Measurements from ENCODE around the gene TRNAU1AP. TPM values are rescaled to one million over a fixed set of nuclear protein-coding genes. Genes with fewer than 3 reads are reported as not detected.

The TRNAU1AP gene
- 39.8 TPM for total RNA-seq (ENCODE audit: unreplicated experiment)
- long read RNA-seq, transcript TRNAU1AP-201 (9 exons, 1,799 nt), result major isoform, 16 of 23 reads
- long read RNA-seq, partial matches to known transcripts, result 4 of 23 reads
- long read RNA-seq, other reads (novel, unspliced or antisense), result 3 of 23 reads

GRCh38 chr1:28552758-28553663 lies at the start of gene TRNAU1AP:
TSS of gene TRNAU1AP (plus strand) at chr1:28553085. CDS start at chr1:28553111, 26 bp downstream.
- Mint-ChIP-seq H3K36me3 (ENCODE audit: unreplicated experiment) (no peaks in the 10 kb centered on the region), H3K27ac (ENCODE audit: unreplicated experiment) (peak within 1 kb of the TSS; percentile 95), H3K27me3 (ENCODE audit: unreplicated experiment) (no peaks in the 10 kb centered on the region), H3K4me3 (ENCODE audit: unreplicated experiment) (peak within 1 kb of the TSS; percentile 98), H3K9me3 (ENCODE audit: unreplicated experiment) (no peaks in the 10 kb centered on the region), H3K4me1 (ENCODE audit: low read depth, unreplicated experiment) (no peaks in the 10 kb centered on the region)
- TF ChIP-seq CTCF (IDR thresholded peaks at IDR 0.05; ENCODE audit: partially characterized antibody, unreplicated experiment), result no peak
- peak; percentile 97 for DNase-seq

- no peak overlapping the region for H3K27ac Mint-ChIP-seq (ENCODE audit: unreplicated experiment)
- no peaks in the 10 kb centered on the region for H3K4me1 Mint-ChIP-seq (ENCODE audit: low read depth, unreplicated experiment)
- TF ChIP-seq CTCF (IDR thresholded peaks at IDR 0.05; ENCODE audit: partially characterized antibody, unreplicated experiment), result no peak
- H3K27me3 Mint-ChIP-seq (ENCODE audit: unreplicated experiment), result peaks cover 4% of the 10 kb centered on the region
- H3K36me3 Mint-ChIP-seq (ENCODE audit: unreplicated experiment), result no peaks in the 10 kb centered on the region
- DNase-seq, result no peak
- H3K4me3 Mint-ChIP-seq (ENCODE audit: unreplicated experiment), result no peak overlapping the region
- peaks cover 1% of the 10 kb centered on the region for H3K9me3 Mint-ChIP-seq (ENCODE audit: unreplicated experiment)
Observed at GRCh38 chr1:28503117-28503516, 49.8 kb upstream of the TRNAU1AP start.

GRCh38 chr1:28505406-28506187 lies 47.3 kb upstream of the TRNAU1AP start, which contains the start of gene RCC1:
TSS of gene RCC1 (plus strand) at chr1:28506043. CDS start at chr1:28529867, 23,824 bp downstream.
- DNase-seq, result peak; percentile 96
- Mint-ChIP-seq H3K9me3 (ENCODE audit: unreplicated experiment) (peaks cover 3% of the 10 kb centered on the region), H3K36me3 (ENCODE audit: unreplicated experiment) (no peaks in the 10 kb centered on the region), H3K4me3 (ENCODE audit: unreplicated experiment) (peak within 1 kb of the TSS; percentile 96), H3K27me3 (ENCODE audit: unreplicated experiment) (peaks cover 4% of the 10 kb centered on the region), H3K27ac (ENCODE audit: unreplicated experiment) (peak within 1 kb of the TSS; percentile 90), H3K4me1 (ENCODE audit: low read depth, unreplicated experiment) (peaks cover 6% of the 10 kb centered on the region)
- no peak for TF ChIP-seq CTCF (IDR thresholded peaks at IDR 0.05; ENCODE audit: partially characterized antibody, unreplicated experiment)

GRCh38 chr1:28506907-28507246 lies 46.0 kb upstream of the TRNAU1AP start:
- peaks cover 4% of the 10 kb centered on the region for H3K27me3 Mint-ChIP-seq (ENCODE audit: unreplicated experiment)
- H3K36me3 Mint-ChIP-seq (ENCODE audit: unreplicated experiment), result no peaks in the 10 kb centered on the region
- peaks cover 6% of the 10 kb centered on the region for H3K4me1 Mint-ChIP-seq (ENCODE audit: low read depth, unreplicated experiment)
- TF ChIP-seq CTCF (IDR thresholded peaks at IDR 0.05; ENCODE audit: partially characterized antibody, unreplicated experiment), result no peak
- H3K4me3 Mint-ChIP-seq (ENCODE audit: unreplicated experiment), result peak overlapping the region; percentile 96
- peak overlapping the region; percentile 90 for H3K27ac Mint-ChIP-seq (ENCODE audit: unreplicated experiment)
- DNase-seq, result no peak
- H3K9me3 Mint-ChIP-seq (ENCODE audit: unreplicated experiment), result peaks cover 3% of the 10 kb centered on the region

All from glutamatergic neuron (in vitro differentiated cells).